NCI-H748 (cell line): ENCODE data around the gene CFAP298.

Source experiments
- DNase-seq: peaks from one replicate; lab custom pipeline; 2025; ENCODE audit not compliant: unreplicated experiment; lab: John Stamatoyannopoulos, UW

Gene CFAP298

GRCh38 chr21:32599526-32599925, 12.7 kb downstream of the CFAP298 start:
- no peak for DNase-seq

GRCh38 chr21:32599091-32599490, 13.1 kb downstream of the CFAP298 start:
- DNase-seq: no peak

- no peak for DNase-seq
Observed at GRCh38 chr21:32597205-32597604, 15.0 kb downstream of the CFAP298 start.

GRCh38 chr21:32595431-32595830, 16.7 kb downstream of the CFAP298 start:
- no peak for DNase-seq

- no peak for DNase-seq
Observed at GRCh38 chr21:32593690-32594089, 18.5 kb downstream of the CFAP298 start.

- no peak for DNase-seq
Observed at GRCh38 chr21:32592929-32593502, 19.2 kb downstream of the CFAP298 start.

- DNase-seq: no peak
Observed at GRCh38 chr21:32590130-32590529, 22.0 kb downstream of the CFAP298 start.

- no peak for DNase-seq
Observed at GRCh38 chr21:32587651-32588050, 24.5 kb downstream of the CFAP298 start.

GRCh38 chr21:32587120-32587519, 25.1 kb downstream of the CFAP298 start:
- no peak for DNase-seq

GRCh38 chr21:32585970-32586369, 26.2 kb downstream of the CFAP298 start:
- DNase-seq: no peak

GRCh38 chr21:32585042-32585710, 27.0 kb downstream of the CFAP298 start, which contains the start of gene TCP10L:
TCP10L (minus strand) TSS chr21:32585523; CDS start chr21:32584304, 1,219 bp downstream.
- no peak for DNase-seq

- DNase-seq: no peak
Observed at GRCh38 chr21:32584472-32584871, 27.7 kb downstream of the CFAP298 start.

GRCh38 chr21:32581732-32582131, 30.4 kb downstream of the CFAP298 start:
- no peak for DNase-seq

- DNase-seq: no peak
Observed at GRCh38 chr21:32580949-32581348, 31.2 kb downstream of the CFAP298 start.

- DNase-seq: peak; percentile 47
Observed at GRCh38 chr21:32578107-32578691, 34.0 kb downstream of the CFAP298 start.

GRCh38 chr21:32576011-32576410, 36.2 kb downstream of the CFAP298 start:
- DNase-seq: no peak

- DNase-seq: no peak
Observed at GRCh38 chr21:32574946-32575925, 36.9 kb downstream of the CFAP298 start.

- DNase-seq: peak; percentile 70
Observed at GRCh38 chr21:32572574-32573420, 39.4 kb downstream of the CFAP298 start.

GRCh38 chr21:32570456-32570855, 41.7 kb downstream of the CFAP298 start:
- DNase-seq: no peak
